H9 (cell line): ENCODE data around the gene GOLGA1. TPM values are rescaled to one million over a fixed set of nuclear protein-coding genes. Genes with fewer than 3 reads are reported as not detected.

Experiments
- DNase-seq: peaks from one replicate; pipeline ENCODE4 v3.0.0-alpha.2; 2017
- H2AFZ ChIP-seq: one replicate; pipeline ENCODE4 v1.6.1; 2013; ENCODE audit warnings: mild to moderate bottlenecking, low read length, control low read depth, moderate library complexity
- H2AK5ac ChIP-seq: 2 replicates; pipeline ENCODE4 v1.6.1; 2013; ENCODE audit warnings: low read length, control low read depth, mixed read lengths; ENCODE audit not compliant: insufficient read length
- H2BK120ac ChIP-seq: one replicate; pipeline ENCODE4 v1.6.1; 2013; ENCODE audit warnings: low read depth, mild to moderate bottlenecking, low read length, control low read depth, inconsistent platforms; ENCODE audit not compliant: poor library complexity, severe bottlenecking
- H2BK12ac ChIP-seq: 2 replicates; pipeline ENCODE4 v1.6.1; 2013; ENCODE audit warnings: low read length, control low read depth, mixed read lengths, low read depth; ENCODE audit not compliant: insufficient read length
- H2BK15ac ChIP-seq: 2 replicates; pipeline ENCODE4 v1.6.1; 2013; ENCODE audit warnings: low read depth, low read length, control low read depth
- H2BK20ac ChIP-seq: one replicate; pipeline ENCODE4 v1.6.1; 2013; ENCODE audit warnings: low read depth, mild to moderate bottlenecking, low read length, control low read depth, inconsistent platforms; ENCODE audit not compliant: poor library complexity, severe bottlenecking
- H2BK5ac ChIP-seq: 2 replicates; pipeline ENCODE4 v1.6.1; 2013; ENCODE audit warnings: low read length, control low read depth, mixed read lengths; ENCODE audit not compliant: insufficient read length
- H3K14ac ChIP-seq: 2 replicates; pipeline ENCODE4 v1.6.1; 2013; ENCODE audit warnings: low read length, control low read depth; ENCODE audit not compliant: insufficient read depth
- H3K18ac ChIP-seq: 2 replicates; pipeline ENCODE4 v1.6.1; 2013; ENCODE audit warnings: low read depth, mild to moderate bottlenecking, mixed read lengths, low read length, control low read depth; ENCODE audit not compliant: insufficient read length
- H3K23ac ChIP-seq: 2 replicates; pipeline ENCODE4 v1.6.1; 2013; ENCODE audit warnings: low read length, control low read depth, mixed read lengths, low read depth; ENCODE audit not compliant: insufficient read length
- H3K23me2 ChIP-seq: 2 replicates; pipeline ENCODE4 v1.6.1; 2013; ENCODE audit warnings: low read depth, mild to moderate bottlenecking, mixed read lengths, low read length, control low read depth; ENCODE audit not compliant: insufficient read length, poor library complexity, severe bottlenecking
- H3K27ac ChIP-seq: 2 replicates; pipeline ENCODE4 v1.5.1; 2013; ENCODE audit warnings: low read length, control low read depth, mixed read lengths, low read depth; ENCODE audit not compliant: insufficient read length
- H3K27me3 ChIP-seq: 2 replicates; pipeline ENCODE4 v1.6.1; 2013; ENCODE audit warnings: low read length, control low read depth, inconsistent platforms; ENCODE audit not compliant: insufficient read depth
- H3K4ac ChIP-seq: 2 replicates; pipeline ENCODE4 v1.6.1; 2013; ENCODE audit warnings: low read depth, mild to moderate bottlenecking, control low read depth, inconsistent platforms, low read length, moderate library complexity
- H3K4me1 ChIP-seq: 2 replicates; pipeline ENCODE4 v1.6.1; 2013; ENCODE audit warnings: low read length, control low read depth, inconsistent platforms; ENCODE audit not compliant: insufficient read depth
- H3K4me2 ChIP-seq: 2 replicates; pipeline ENCODE4 v1.6.1; 2013; ENCODE audit warnings: low read length, control low read depth, mixed read lengths; ENCODE audit not compliant: insufficient read length, insufficient read depth
- H3K56ac ChIP-seq: 2 replicates; pipeline ENCODE4 v1.6.1; 2013; ENCODE audit warnings: low read depth, mild to moderate bottlenecking, mixed read lengths, low read length, control low read depth; ENCODE audit not compliant: insufficient read length
- H3K79me1 ChIP-seq: 2 replicates; pipeline ENCODE4 v1.6.1; 2013; ENCODE audit warnings: low read depth, mild to moderate bottlenecking, moderate library complexity, low read length, control low read depth, inconsistent platforms; ENCODE audit not compliant: insufficient read depth, poor library complexity, severe bottlenecking
- H3K79me2 ChIP-seq: 2 replicates; pipeline ENCODE4 v1.6.1; 2013; ENCODE audit warnings: low read length, control low read depth, inconsistent platforms; ENCODE audit not compliant: insufficient read depth
- H3K9ac ChIP-seq: 2 replicates; pipeline ENCODE4 v1.6.1; 2013; ENCODE audit warnings: low read length, control low read depth, mixed read lengths; ENCODE audit not compliant: insufficient read length; ENCODE audit errors: extremely low read depth
- H3K9me3 ChIP-seq: one replicate; pipeline ENCODE4 v1.6.1; 2013; ENCODE audit warnings: low read depth, low read length, inconsistent platforms; ENCODE audit not compliant: control insufficient read depth
- H3T11ph ChIP-seq: one replicate; pipeline ENCODE4 v1.6.1; 2013; ENCODE audit warnings: mild to moderate bottlenecking, low read length, control low read depth, inconsistent platforms
- H4K20me1 ChIP-seq: one replicate; pipeline ENCODE4 v1.6.1; 2013; ENCODE audit not compliant: control insufficient read depth, insufficient read length, insufficient read depth
- H4K5ac ChIP-seq: 2 replicates; pipeline ENCODE4 v1.6.1; 2013; ENCODE audit warnings: low read depth, mild to moderate bottlenecking, mixed read lengths, low read length, control low read depth; ENCODE audit not compliant: insufficient read length
- H4K8ac ChIP-seq: replicated peaks from 2 replicates; pipeline ENCODE4 v1.6.1; 2013; ENCODE audit warnings: low read length, control low read depth, mixed read lengths, low read depth; ENCODE audit not compliant: insufficient read length
- H4K91ac ChIP-seq: 2 replicates; pipeline ENCODE4 v1.6.1; 2013; ENCODE audit warnings: low read depth, mild to moderate bottlenecking, moderate library complexity, mixed read lengths, low read length, control low read depth; ENCODE audit not compliant: insufficient read length
- H3K27ac Mint-ChIP-seq, 3 experiments: 2 replicates in 2 of 3; 3 replicates in 1 of 3; pipeline ENCODE4 v1.8.0; 2020 to 2021; ENCODE audit warnings: mixed read lengths in 3 of 3, mild to moderate bottlenecking in 1 of 3, moderate library complexity in 1 of 3
- H3K27me3 Mint-ChIP-seq: 2 replicates; pipeline ENCODE4 v1.8.0; 2021; ENCODE audit warnings: low read depth, mild to moderate bottlenecking, moderate library complexity, mixed read lengths
- H3K36me3 Mint-ChIP-seq, 3 experiments: 2 replicates in 2 of 3; 3 replicates in 1 of 3; pipeline ENCODE4 v1.8.0; 2020 to 2021; ENCODE audit warnings: low read depth in 3 of 3, mixed read lengths in 3 of 3; ENCODE audit not compliant: insufficient read depth in 1 of 3
- H3K4me1 Mint-ChIP-seq, 2 experiments: 2 replicates each; pipeline ENCODE4 v1.8.0; 2020; ENCODE audit warnings: mixed read lengths in 2 of 2
- H3K4me3 Mint-ChIP-seq, 2 experiments: 2 replicates in 1 of 2; 3 replicates in 1 of 2; pipeline ENCODE4 v1.8.0; 2020 to 2021; ENCODE audit warnings: mild to moderate bottlenecking in 2 of 2, mixed read lengths in 2 of 2, moderate library complexity in 1 of 2
- H3K9me3 Mint-ChIP-seq, 2 experiments: 2 replicates in 1 of 2; 3 replicates in 1 of 2; pipeline ENCODE4 v1.8.0; 2020; ENCODE audit warnings: mild to moderate bottlenecking in 2 of 2, mixed read lengths in 2 of 2, moderate library complexity in 1 of 2
- CTCF ChIP-seq: fragments of 200-600 bp; sonication (generic); conservative IDR thresholded peaks from 3 replicates; pipeline ENCODE4 v1.8.0; 2021; ENCODE audit warnings: antibody characterized with exemption, mild to moderate bottlenecking
- WGBS: extraction: QIAGEN DNeasy Blood & Tissue Kit; methylation state at CpG from one replicate; pipeline ENCODE4 v1.1.7; 2013; ENCODE audit warnings: missing lambda C conversion rate, low lambda C conversion rate, mixed read lengths; ENCODE audit not compliant: insufficient read length; ENCODE audit errors: extremely low coverage; 5-methylcytosine and 5-hydroxymethylcytosine counted together
- total RNA-seq: library from RNA; stranded (reverse); gene quantifications from 2 replicates; pipeline ENCODE4 v1.2.1, GENCODE V29; 2021

The GOLGA1 gene
- total RNA-seq, 1 experiment from 2014 or later: 7.6 TPM

DNA sequence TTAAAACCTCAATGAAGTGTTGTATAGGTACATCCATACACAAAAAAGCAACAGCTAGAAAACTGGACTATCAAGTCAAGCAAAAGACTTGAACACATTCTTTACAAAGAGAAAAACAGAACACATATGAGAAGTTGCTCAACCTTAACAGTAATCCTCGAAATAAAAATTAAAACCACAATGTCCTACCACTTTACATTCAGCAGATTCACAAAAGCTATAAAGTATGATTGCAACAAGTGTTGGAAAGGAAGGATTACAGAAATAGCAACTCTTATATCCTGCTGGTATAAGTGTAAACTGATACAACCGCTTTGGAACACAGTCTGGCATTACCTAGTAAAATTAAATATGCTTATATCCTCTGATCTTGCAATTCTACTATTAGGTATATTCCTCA, 28.5 kb upstream of the GOLGA1 start:
- Histone ChIP-seq H4K8ac (no peak overlapping the region), H3K4me1 (no peaks in the 10 kb centered on the region), H3K79me2 (no peaks in the 10 kb centered on the region), H4K91ac (no peak overlapping the region), H2BK20ac (no peak overlapping the region), H2BK5ac (no peak overlapping the region), H2AK5ac (no peak overlapping the region), H2BK15ac (no peak overlapping the region), H3T11ph (no peak overlapping the region), H4K20me1 (no peaks in the 10 kb centered on the region), H3K79me1 (no peaks in the 10 kb centered on the region), H3K9ac (no peak overlapping the region), H3K27me3 (no peaks in the 10 kb centered on the region), H2AFZ (no peak overlapping the region), H4K5ac (no peak overlapping the region), H3K23me2 (no peaks in the 10 kb centered on the region), H3K4me2 (no peak overlapping the region), H3K14ac (no peak overlapping the region), H3K4ac (no peak overlapping the region), H3K23ac (no peak overlapping the region), H3K56ac (no peak overlapping the region), H3K18ac (no peak overlapping the region), H3K9me3 (no peaks in the 10 kb centered on the region), H2BK12ac (no peak overlapping the region), H2BK120ac (no peak overlapping the region), H3K27ac (no peak overlapping the region)
- WGBS: no CpG with 5 or more reads among the region's 2 CpGs
- TF ChIP-seq CTCF: no peak
- H3K4me1 Mint-ChIP-seq: no peaks in the 10 kb centered on the region
- no peaks in the 10 kb centered on the region for H3K9me3 Mint-ChIP-seq
- H3K27ac Mint-ChIP-seq: no peak overlapping the region
- no peak overlapping the region for H3K4me3 Mint-ChIP-seq
- no peak for DNase-seq
- H3K27me3 Mint-ChIP-seq: no peaks in the 10 kb centered on the region
- peaks cover 9 to 33% (median 31%) of the 10 kb centered on the region in 3 experiments; a peak in 6 of 7 replicates for H3K36me3 Mint-ChIP-seq
